Right atrium auricular region (tissue), 2 donors: ENCODE measurements around the gene PLSCR3. TPM values are rescaled to one million over a fixed set of nuclear protein-coding genes. Genes with fewer than 3 reads are reported as not detected.

ENCODE experiments used
- DNase-seq: peaks from one replicate; pipeline ENCODE4 v3.0.0-alpha.2; 2019; ENCODE audit warnings: low spot score
- H3K27ac ChIP-seq, 2 donors: fragments of 200-600 bp; sonication (generic); 1 replicate in 1 of 2; 2 replicates in 1 of 2; pipeline ENCODE4 v1.5.1; 2016 to 2019
- H3K27me3 ChIP-seq, 2 donors: fragments of 200-600 bp; sonication (generic); one replicate each; pipeline versions ENCODE4 v1.5.1 to v1.6.0; 2017 to 2019
- H3K36me3 ChIP-seq: fragments of 200-600 bp; sonication (generic); one replicate; pipeline ENCODE4 v1.5.1; 2016
- H3K4me1 ChIP-seq, 2 donors: fragments of 200-600 bp; sonication (generic); one replicate each; pipeline versions ENCODE4 v1.5.1 to v1.6.0; 2017 to 2019
- H3K4me3 ChIP-seq, 2 donors: fragments of 200-600 bp; sonication (generic); 1 replicate in 1 of 2; 2 replicates in 1 of 2; pipeline ENCODE4 v1.5.1; 2017 to 2019; ENCODE audit warnings: mild to moderate bottlenecking in 1 of 2, moderate library complexity in 1 of 2
- H3K9me3 ChIP-seq, 2 donors: fragments of 200-600 bp; sonication (generic); one replicate each; pipeline ENCODE4 v1.5.1; 2019
- total RNA-seq, 2 donors: library from RNA; depleted of rRNA; stranded (reverse); fragments of >200 nt; gene quantifications; one replicate each; pipeline ENCODE4 v1.1.0, GENCODE V29; 2016
- TF ChIP-seq, protein P1 (sequence below), 2 donors: fragments of 200-600 bp; sonication (generic); IDR thresholded peaks; one replicate each; pipeline ENCODE4 v1.5.1; 2019; ENCODE audit warnings: antibody characterized with exemption in 2 of 2

Gene PLSCR3
- total RNA-seq, 2 donors from 2014 or later, result 17.2 to 21.6 TPM

- no peaks in the 10 kb centered on the region for H3K4me1 ChIP-seq
- H3K27me3 ChIP-seq, result no peaks in the 10 kb centered on the region
- TF ChIP-seq, protein P1, sequence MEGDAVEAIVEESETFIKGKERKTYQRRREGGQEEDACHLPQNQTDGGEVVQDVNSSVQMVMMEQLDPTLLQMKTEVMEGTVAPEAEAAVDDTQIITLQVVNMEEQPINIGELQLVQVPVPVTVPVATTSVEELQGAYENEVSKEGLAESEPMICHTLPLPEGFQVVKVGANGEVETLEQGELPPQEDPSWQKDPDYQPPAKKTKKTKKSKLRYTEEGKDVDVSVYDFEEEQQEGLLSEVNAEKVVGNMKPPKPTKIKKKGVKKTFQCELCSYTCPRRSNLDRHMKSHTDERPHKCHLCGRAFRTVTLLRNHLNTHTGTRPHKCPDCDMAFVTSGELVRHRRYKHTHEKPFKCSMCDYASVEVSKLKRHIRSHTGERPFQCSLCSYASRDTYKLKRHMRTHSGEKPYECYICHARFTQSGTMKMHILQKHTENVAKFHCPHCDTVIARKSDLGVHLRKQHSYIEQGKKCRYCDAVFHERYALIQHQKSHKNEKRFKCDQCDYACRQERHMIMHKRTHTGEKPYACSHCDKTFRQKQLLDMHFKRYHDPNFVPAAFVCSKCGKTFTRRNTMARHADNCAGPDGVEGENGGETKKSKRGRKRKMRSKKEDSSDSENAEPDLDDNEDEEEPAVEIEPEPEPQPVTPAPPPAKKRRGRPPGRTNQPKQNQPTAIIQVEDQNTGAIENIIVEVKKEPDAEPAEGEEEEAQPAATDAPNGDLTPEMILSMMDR (IDR thresholded peaks at IDR 0.05), result no peak
- no peaks in the 10 kb centered on the region for H3K9me3 ChIP-seq
- no peak for DNase-seq
- no peak within 1 kb of the TSS for H3K27ac ChIP-seq
- H3K36me3 ChIP-seq, result no peaks in the 10 kb centered on the region
- H3K4me3 ChIP-seq, result no peak within 1 kb of the TSS
Measured at GRCh38 chr17:7428557-7428956, 34.2 kb upstream of the PLSCR3 start, which contains the start of gene SPEM3. SPEM3 (plus strand) TSS chr17:7428857; CDS start chr17:7428903, 46 bp downstream.

- Histone ChIP-seq H3K4me1 (no peaks in the 10 kb centered on the region), H3K36me3 (no peaks in the 10 kb centered on the region), H3K9me3 (no peaks in the 10 kb centered on the region), H3K27me3 (no peaks in the 10 kb centered on the region), H3K4me3 (no peak overlapping the region), H3K27ac (no peak overlapping the region)
- TF ChIP-seq, protein P1 (IDR thresholded peaks at IDR 0.05), result no peak
- DNase-seq, result no peak
Measured at GRCh38 chr17:7427549-7427948, 33.2 kb upstream of the PLSCR3 start.

DNA sequence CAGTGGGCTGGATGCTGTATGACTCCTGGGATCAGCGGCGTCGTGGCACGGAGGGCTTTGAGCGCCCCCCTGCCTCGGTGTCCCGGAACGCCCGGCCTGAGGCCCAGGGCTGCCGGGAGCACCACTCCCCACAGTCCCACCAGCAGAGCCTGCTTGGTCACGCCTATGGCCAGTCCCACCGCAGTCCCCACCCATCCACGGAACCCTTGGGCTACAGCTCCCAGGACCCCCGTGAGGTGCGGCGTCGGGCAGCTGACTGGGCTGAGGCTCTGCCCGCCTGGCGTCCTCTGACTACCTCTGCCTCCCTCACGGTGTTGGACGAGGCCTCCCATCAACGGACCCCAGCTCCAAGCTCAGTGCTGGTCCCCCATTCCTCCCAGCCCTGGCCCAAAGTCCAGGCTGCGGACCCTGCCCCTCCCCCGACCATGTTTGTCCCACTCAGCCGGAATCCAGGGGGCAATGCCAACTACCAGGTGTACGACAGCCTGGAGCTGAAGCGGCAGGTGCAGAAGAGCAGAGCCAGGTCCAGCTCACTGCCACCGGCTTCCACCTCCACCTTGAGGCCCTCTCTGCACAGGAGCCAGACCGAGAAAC is 32.7 kb upstream of the PLSCR3 start:
- no peak overlapping the region for H3K27ac ChIP-seq
- TF ChIP-seq, protein P1 (IDR thresholded peaks at IDR 0.05), result no peak
- no peaks in the 10 kb centered on the region for H3K9me3 ChIP-seq
- no peak for DNase-seq
- H3K27me3 ChIP-seq, result no peaks in the 10 kb centered on the region
- no peaks in the 10 kb centered on the region for H3K36me3 ChIP-seq
- H3K4me1 ChIP-seq, result no peaks in the 10 kb centered on the region
- no peak overlapping the region for H3K4me3 ChIP-seq

GRCh38 chr17:7426203-7426863 is 32.0 kb upstream of the PLSCR3 start:
- H3K27ac ChIP-seq, result no peak overlapping the region
- no peaks in the 10 kb centered on the region for H3K4me1 ChIP-seq
- H3K27me3 ChIP-seq, result no peaks in the 10 kb centered on the region
- no peaks in the 10 kb centered on the region for H3K36me3 ChIP-seq
- no peak overlapping the region for H3K4me3 ChIP-seq
- DNase-seq, result no peak
- TF ChIP-seq, protein P1 (IDR thresholded peaks at IDR 0.05), result no peak
- H3K9me3 ChIP-seq, result no peaks in the 10 kb centered on the region

GRCh38 chr17:7425756-7426155 is 31.4 kb upstream of the PLSCR3 start:
- Histone ChIP-seq H3K4me3 (no peak overlapping the region), H3K9me3 (no peaks in the 10 kb centered on the region), H3K36me3 (no peaks in the 10 kb centered on the region), H3K4me1 (no peaks in the 10 kb centered on the region), H3K27me3 (no peaks in the 10 kb centered on the region), H3K27ac (no peak overlapping the region)
- TF ChIP-seq, protein P1 (IDR thresholded peaks at IDR 0.05), result no peak
- no peak for DNase-seq
